AG04449 (cell line): Measurements from ENCODE around the gene B3GALT5.

Source experiments
- CTCF ChIA-PET: fragments of 350-600 bp; formaldehyde crosslinking; extraction: SDS; loops from one replicate; lab custom pipeline; 2021; ENCODE audit warnings: antibody characterized with exemption; lab: Yijun Ruan, JAX
- POLR2A ChIA-PET: fragments of 400-600, 350-600 bp; formaldehyde crosslinking; extraction: SDS; loops from one replicate; lab custom pipeline; 2020; ENCODE audit warnings: antibody characterized with exemption, inconsistent platforms; lab: Yijun Ruan, JAX
- DNase-seq: peaks from one replicate; pipeline ENCODE4 v3.0.0-alpha.2; 2010; ENCODE audit warnings: low read depth, low spot score
- H3K4me3 ChIP-seq: 2 replicates; pipeline ENCODE4 v1.5.1; 2011; ENCODE audit warnings: low read depth, mild to moderate bottlenecking, control low read depth, low read length
- CTCF ChIP-seq: IDR thresholded peaks from one replicate; pipeline ENCODE4 v1.5.1; 2011; ENCODE audit warnings: mild to moderate bottlenecking, moderate library complexity, low read length, control low read depth, inconsistent platforms; ENCODE audit not compliant: insufficient read depth; ENCODE audit errors: missing control alignments

The B3GALT5 gene

GRCh38 chr21:39674801-39675200, 62.1 kb downstream of the B3GALT5 start:
- CTCF ChIA-PET: no interaction called here
- TF ChIP-seq CTCF: no peak
- DNase-seq: no peak
- POLR2A ChIA-PET: no interaction called here
- no peak overlapping the region for H3K4me3 ChIP-seq

GRCh38 chr21:39675590-39675989, 62.9 kb downstream of the B3GALT5 start:
- ChIA-PET POLR2A (no interaction called here), CTCF (interaction anchor here (1.0 kb wide), 1 partner anchor 157 kb away, joined by 3 read pairs; no protein-coding TSS in a partner anchor)
- TF ChIP-seq CTCF: no peak
- H3K4me3 ChIP-seq: no peak overlapping the region
- DNase-seq: no peak

- no peak for DNase-seq
- TF ChIP-seq CTCF: no peak
- no peak overlapping the region for H3K4me3 ChIP-seq
- CTCF ChIA-PET: interaction anchor here (1.0 kb wide), 1 partner anchor 158 kb away, joined by 3 read pairs; no protein-coding TSS in a partner anchor
- POLR2A ChIA-PET: no interaction called here
Observed at GRCh38 chr21:39675993-39676661, 63.4 kb downstream of the B3GALT5 start.

GRCh38 chr21:39680216-39680615, 67.5 kb downstream of the B3GALT5 start:
- TF ChIP-seq CTCF: no peak
- POLR2A ChIA-PET: no interaction called here
- H3K4me3 ChIP-seq: no peak overlapping the region
- CTCF ChIA-PET: no interaction called here
- DNase-seq: no peak

GRCh38 chr21:39681257-39681656, 68.5 kb downstream of the B3GALT5 start:
- CTCF ChIA-PET: no interaction called here
- H3K4me3 ChIP-seq: no peak overlapping the region
- TF ChIP-seq CTCF: no peak
- no peak for DNase-seq
- POLR2A ChIA-PET: no interaction called here

- CTCF ChIA-PET: interaction anchor here (1.7 kb wide), 1 partner anchor 11 kb away, joined by 7 read pairs; no protein-coding TSS in a partner anchor
- no peak overlapping the region for H3K4me3 ChIP-seq
- POLR2A ChIA-PET: no interaction called here
Observed at GRCh38 chr21:39681845-39682244, 69.1 kb downstream of the B3GALT5 start.

More at GRCh38 chr21:39681845-39682244, 69.1 kb downstream of the B3GALT5 start:
- TF ChIP-seq CTCF: no peak
- DNase-seq: peak; percentile 91
